ENCODE results near the gene IQGAP2.
"Not testable (repeated sequence)": the region's sequence is repeated elsewhere in the genome, so short reads cannot be mapped to it uniquely, and the experiment has no call there.

IQGAP2 gene

GRCh38 chr5:76663573-76663972 lies 260.5 kb downstream of the IQGAP2 start:
- DNase-seq (ENCODE audit: low spot score) = no peak

GRCh38 chr5:76664079-76664478 lies 261.0 kb downstream of the IQGAP2 start:
- DNase-seq (ENCODE audit: low spot score) = no peak

GRCh38 chr5:76667495-76667894 lies 264.4 kb downstream of the IQGAP2 start:
- no peak for DNase-seq (ENCODE audit: low spot score)

- DNase-seq (ENCODE audit: low spot score) = no peak
These were observed 266.2 kb downstream of the IQGAP2 start for GRCh38 chr5:76669245-76669644.

- DNase-seq (ENCODE audit: low spot score) = no peak
These were observed 267.4 kb downstream of the IQGAP2 start for GRCh38 chr5:76670508-76670907.

GRCh38 chr5:76672242-76672641 lies 269.2 kb downstream of the IQGAP2 start:
- DNase-seq (ENCODE audit: low spot score) = no peak

GRCh38 chr5:76673125-76673524 lies 270.0 kb downstream of the IQGAP2 start:
- DNase-seq (ENCODE audit: low spot score) = no peak

- no peak for DNase-seq (ENCODE audit: low spot score)
These were observed 271.4 kb downstream of the IQGAP2 start for GRCh38 chr5:76674330-76675066.

GRCh38 chr5:76675364-76675763 lies 272.3 kb downstream of the IQGAP2 start:
- no peak for DNase-seq (ENCODE audit: low spot score)

GRCh38 chr5:76677849-76678472 lies 274.9 kb downstream of the IQGAP2 start:
- no peak for DNase-seq (ENCODE audit: low spot score)

GRCh38 chr5:76679231-76679630 lies 276.1 kb downstream of the IQGAP2 start:
- no peak for DNase-seq (ENCODE audit: low spot score)

GRCh38 chr5:76680826-76681225 lies 277.7 kb downstream of the IQGAP2 start:
- DNase-seq (ENCODE audit: low spot score) = not testable (repeated sequence)

- DNase-seq (ENCODE audit: low spot score) = no peak
These were observed 278.2 kb downstream of the IQGAP2 start for GRCh38 chr5:76681287-76681686.

GRCh38 chr5:76682387-76682786 lies 279.3 kb downstream of the IQGAP2 start:
- no peak for DNase-seq (ENCODE audit: low spot score)

- no peak for DNase-seq (ENCODE audit: low spot score)
These were observed 281.0 kb downstream of the IQGAP2 start for GRCh38 chr5:76683816-76684731.

GRCh38 chr5:76684756-76685519 lies 281.9 kb downstream of the IQGAP2 start:
- DNase-seq (ENCODE audit: low spot score) = no peak

GRCh38 chr5:76685704-76686103 lies 282.6 kb downstream of the IQGAP2 start:
- DNase-seq (ENCODE audit: low spot score) = no peak

- no peak for DNase-seq (ENCODE audit: low spot score)
These were observed 285.1 kb downstream of the IQGAP2 start for GRCh38 chr5:76688212-76688611.

GRCh38 chr5:76688836-76689235 lies 285.8 kb downstream of the IQGAP2 start:
- DNase-seq (ENCODE audit: low spot score) = no peak

GRCh38 chr5:76689321-76690036 lies 286.4 kb downstream of the IQGAP2 start:
- no peak for DNase-seq (ENCODE audit: low spot score)

- no peak for DNase-seq (ENCODE audit: low spot score)
These were observed 287.1 kb downstream of the IQGAP2 start for GRCh38 chr5:76690037-76690679.

Measured in left forelimb (tissue), 1 donor.